ENCODE results near the gene IFITM10. TPM values are rescaled to one million over a fixed set of nuclear protein-coding genes. Genes with fewer than 3 reads are reported as not detected.

Gene IFITM10
- total RNA-seq, 1 experiment from 2014 or later = 0.59 TPM

DNA sequence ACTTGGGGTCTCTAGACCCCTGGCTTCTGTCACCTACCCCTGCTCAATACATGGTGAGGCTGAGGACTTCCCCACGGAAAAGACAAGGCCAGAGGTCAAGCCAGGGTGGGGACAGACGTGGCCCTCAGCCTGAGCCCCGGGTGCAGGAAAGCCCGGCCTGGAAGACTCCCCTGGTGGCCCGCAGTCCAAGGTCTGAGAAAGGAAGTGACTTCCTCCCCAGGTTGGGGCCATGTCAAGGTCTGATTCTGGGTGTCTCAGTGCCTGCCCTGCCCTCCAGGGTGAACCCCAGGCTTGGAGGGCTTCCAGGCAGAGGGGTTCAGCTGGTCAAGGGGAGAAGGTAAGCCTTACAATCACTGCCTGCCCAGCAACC is 9.4 kb upstream of the IFITM10 start:
- no CpG with 5 or more reads among the region's 5 CpGs for WGBS (ENCODE audit: extremely low coverage, insufficient read length, low lambda C conversion rate)
- no peak overlapping the region for H3K18ac ChIP-seq (ENCODE audit: insufficient read length, low read depth, low read length)

More for the DNA sequence above, 9.4 kb upstream of the IFITM10 start:
- Mint-ChIP-seq H3K36me3 (ENCODE audit: insufficient read depth in 1 of 3, low read depth in 3 of 3) (peaks cover 3 to 17% (median 10%) of the 10 kb centered on the region in 3 experiments; a peak in 6 of 7 replicates), H3K27me3 (ENCODE audit: low read depth) (no peaks in the 10 kb centered on the region), H3K9me3 (no peaks in the 10 kb centered on the region), H3K4me3 (no peak overlapping the region), H3K27ac (no peak overlapping the region), H3K4me1 (peaks cover 2 to 6% of the 10 kb centered on the region in 2 experiments; a peak in 3 of 4 replicates)
- no peak overlapping the region for H4K91ac ChIP-seq (ENCODE audit: insufficient read length, low read depth, low read length)
- no peak overlapping the region for H3K4ac ChIP-seq (ENCODE audit: low read depth, low read length)
- no peaks in the 10 kb centered on the region for H4K20me1 ChIP-seq (ENCODE audit: control insufficient read depth, insufficient read depth, insufficient read length)
- no peak overlapping the region for H2BK15ac ChIP-seq (ENCODE audit: low read depth, low read length)
- H2AFZ ChIP-seq (ENCODE audit: low read length) = no peak overlapping the region
- H4K5ac ChIP-seq (ENCODE audit: insufficient read length, low read depth, low read length) = no peak overlapping the region
- H3K27me3 ChIP-seq (ENCODE audit: insufficient read depth, low read length) = no peaks in the 10 kb centered on the region
- H3K14ac ChIP-seq (ENCODE audit: insufficient read depth, low read length) = no peak overlapping the region
- DNase-seq = no peak
- no peak overlapping the region for H3K4me2 ChIP-seq (ENCODE audit: insufficient read depth, insufficient read length, low read length)
- H2BK12ac ChIP-seq (ENCODE audit: insufficient read length, low read depth, low read length) = no peak overlapping the region
- H3K4me1 ChIP-seq (ENCODE audit: insufficient read depth, low read length) = peaks cover 3% of the 10 kb centered on the region; the same call in 1 of the 2 replicates
- H3K27ac ChIP-seq (ENCODE audit: insufficient read length, low read depth, low read length) = no peak overlapping the region
- H3K56ac ChIP-seq (ENCODE audit: insufficient read length, low read depth, low read length) = no peak overlapping the region
- H4K8ac ChIP-seq (replicated peaks; ENCODE audit: insufficient read length, low read depth, low read length) = no peak overlapping the region
- no peak overlapping the region for H2AK5ac ChIP-seq (ENCODE audit: insufficient read length, low read length)
- no peak overlapping the region for H3K23ac ChIP-seq (ENCODE audit: insufficient read length, low read depth, low read length)
- H3K9ac ChIP-seq (ENCODE audit: extremely low read depth, insufficient read length, low read length) = no peak overlapping the region
- H2BK20ac ChIP-seq (ENCODE audit: low read depth, low read length, poor library complexity, severe bottlenecking) = no peak overlapping the region
- H3K79me1 ChIP-seq (ENCODE audit: insufficient read depth, low read depth, low read length, poor library complexity, severe bottlenecking) = peaks cover 9% of the 10 kb centered on the region
- H3K9me3 ChIP-seq (ENCODE audit: control insufficient read depth, low read depth, low read length) = no peaks in the 10 kb centered on the region
- H3K79me2 ChIP-seq (ENCODE audit: insufficient read depth, low read length) = no peaks in the 10 kb centered on the region; the same call in 1 of the 2 replicates
- H2BK120ac ChIP-seq (ENCODE audit: low read depth, low read length, poor library complexity, severe bottlenecking) = no peak overlapping the region
- TF ChIP-seq, protein P1, sequence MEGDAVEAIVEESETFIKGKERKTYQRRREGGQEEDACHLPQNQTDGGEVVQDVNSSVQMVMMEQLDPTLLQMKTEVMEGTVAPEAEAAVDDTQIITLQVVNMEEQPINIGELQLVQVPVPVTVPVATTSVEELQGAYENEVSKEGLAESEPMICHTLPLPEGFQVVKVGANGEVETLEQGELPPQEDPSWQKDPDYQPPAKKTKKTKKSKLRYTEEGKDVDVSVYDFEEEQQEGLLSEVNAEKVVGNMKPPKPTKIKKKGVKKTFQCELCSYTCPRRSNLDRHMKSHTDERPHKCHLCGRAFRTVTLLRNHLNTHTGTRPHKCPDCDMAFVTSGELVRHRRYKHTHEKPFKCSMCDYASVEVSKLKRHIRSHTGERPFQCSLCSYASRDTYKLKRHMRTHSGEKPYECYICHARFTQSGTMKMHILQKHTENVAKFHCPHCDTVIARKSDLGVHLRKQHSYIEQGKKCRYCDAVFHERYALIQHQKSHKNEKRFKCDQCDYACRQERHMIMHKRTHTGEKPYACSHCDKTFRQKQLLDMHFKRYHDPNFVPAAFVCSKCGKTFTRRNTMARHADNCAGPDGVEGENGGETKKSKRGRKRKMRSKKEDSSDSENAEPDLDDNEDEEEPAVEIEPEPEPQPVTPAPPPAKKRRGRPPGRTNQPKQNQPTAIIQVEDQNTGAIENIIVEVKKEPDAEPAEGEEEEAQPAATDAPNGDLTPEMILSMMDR (conservative IDR thresholded peaks at IDR 0.05) = no peak
- peaks cover 10% of the 10 kb centered on the region for H3K23me2 ChIP-seq (ENCODE audit: insufficient read length, low read depth, low read length, poor library complexity, severe bottlenecking)
- no peak overlapping the region for H2BK5ac ChIP-seq (ENCODE audit: insufficient read length, low read length)
- H3T11ph ChIP-seq (ENCODE audit: low read length) = no peak overlapping the region

All from H9 (cell line).